Spleen (tissue), 7 donors: ENCODE results near the gene SLC41A1.

Experiments
- CTCF ChIP-seq, 11 experiments: fragments of 200-600 bp in 7 of 11; fragments of 450-650 bp in 4 of 11; sonication (generic) in 4 of 11; IDR thresholded peaks in 8 of 11; conservative IDR thresholded peaks in 3 of 11; 1 replicate in 7 of 11; 2 replicates in 4 of 11; pipeline versions ENCODE4 v1.4.0 to v1.8.0; 2016 to 2021; ENCODE audit warnings: antibody characterized with exemption in 11 of 11, inconsistent platforms in 4 of 11, mild to moderate bottlenecking in 1 of 11
- POLR2AphosphoS5 ChIP-seq, 3 donors: sonication (generic); formaldehyde crosslinking; IDR thresholded peaks; one replicate each; pipeline ENCODE4 v1.5.1; 2017; ENCODE audit warnings: antibody characterized with exemption in 3 of 3
- donor health status: DM: no; HTN: no; CAD: no; lungs with moderate emphysema.
- donor health status: DM: no; HTN: no; CAD: no.
- donor health status: DM: no; HTN: no; CAD: no.

- TF ChIP-seq CTCF (IDR thresholded peaks at IDR 0.05 in 8 of 11, conservative IDR thresholded peaks at IDR 0.05 in 3 of 11): no peak
- TF ChIP-seq POLR2AphosphoS5 (IDR thresholded peaks at IDR 0.05): no peak
Observed at GRCh38 chr1:205746757-205747412, 66.1 kb downstream of the SLC41A1 start.
